Dermis blood vessel endothelial cell (primary cell): ENCODE measurements around the gene CEL. TPM values are rescaled to one million over a fixed set of nuclear protein-coding genes. Genes with fewer than 3 reads are reported as not detected.
"Not testable (repeated sequence)": the region's sequence is repeated elsewhere in the genome, so short reads cannot be mapped to it uniquely, and the experiment has no call there.

Experiments
- DNase-seq: peaks from one replicate; pipeline ENCODE4 v3.0.0; 2010
- total RNA-seq: library from RNA; depleted of rRNA; stranded (reverse); fragments of >200 nt; gene quantifications from 2 replicates; pipeline ENCODE4 v1.2.3, GENCODE V29; 2014

CEL gene
- total RNA-seq: 0.14 and 0.17 TPM in 2 replicates

DNA sequence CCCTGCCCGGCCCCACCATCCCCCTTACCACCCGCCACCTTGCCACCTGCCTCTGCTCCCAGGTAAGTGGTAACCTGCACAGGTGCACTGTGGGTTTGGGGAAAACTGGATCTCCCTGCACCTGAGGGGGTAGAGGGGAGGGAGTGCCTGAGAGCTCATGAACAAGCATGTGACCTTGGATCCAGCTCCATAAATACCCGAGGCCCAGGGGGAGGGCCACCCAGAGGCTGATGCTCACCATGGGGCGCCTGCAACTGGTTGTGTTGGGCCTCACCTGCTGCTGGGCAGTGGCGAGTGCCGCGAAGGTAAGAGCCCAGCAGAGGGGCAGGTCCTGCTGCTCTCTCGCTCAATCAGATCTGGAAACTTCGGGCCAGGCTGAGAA, at the start of gene CEL:
Gene CEL, plus strand, starts transcription at position 218 of the 382 bp plus-strand sequence. Its CDS starts 22 bp downstream, at position 240.
- DNase-seq: not testable (repeated sequence)

DNA sequence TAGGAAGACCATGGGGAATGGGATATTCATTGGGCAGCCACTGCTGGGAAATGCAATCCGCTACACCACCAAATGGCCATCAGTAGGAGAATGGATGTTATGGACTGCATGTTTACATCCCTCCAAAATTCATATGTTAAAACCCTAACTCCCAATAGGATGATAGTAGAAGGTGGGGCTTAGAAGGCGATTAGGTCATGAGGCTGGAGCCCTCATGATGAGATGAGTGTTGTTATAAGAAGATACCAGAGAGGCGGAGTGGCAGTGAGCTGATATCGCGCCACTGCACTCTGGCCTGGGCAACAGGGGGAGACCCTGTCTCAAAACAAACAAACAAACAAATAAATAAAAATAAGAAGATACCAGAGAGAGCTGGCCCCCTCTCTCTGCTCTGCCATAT, 47.1 kb upstream of the CEL start:
- DNase-seq: no peak

DNA sequence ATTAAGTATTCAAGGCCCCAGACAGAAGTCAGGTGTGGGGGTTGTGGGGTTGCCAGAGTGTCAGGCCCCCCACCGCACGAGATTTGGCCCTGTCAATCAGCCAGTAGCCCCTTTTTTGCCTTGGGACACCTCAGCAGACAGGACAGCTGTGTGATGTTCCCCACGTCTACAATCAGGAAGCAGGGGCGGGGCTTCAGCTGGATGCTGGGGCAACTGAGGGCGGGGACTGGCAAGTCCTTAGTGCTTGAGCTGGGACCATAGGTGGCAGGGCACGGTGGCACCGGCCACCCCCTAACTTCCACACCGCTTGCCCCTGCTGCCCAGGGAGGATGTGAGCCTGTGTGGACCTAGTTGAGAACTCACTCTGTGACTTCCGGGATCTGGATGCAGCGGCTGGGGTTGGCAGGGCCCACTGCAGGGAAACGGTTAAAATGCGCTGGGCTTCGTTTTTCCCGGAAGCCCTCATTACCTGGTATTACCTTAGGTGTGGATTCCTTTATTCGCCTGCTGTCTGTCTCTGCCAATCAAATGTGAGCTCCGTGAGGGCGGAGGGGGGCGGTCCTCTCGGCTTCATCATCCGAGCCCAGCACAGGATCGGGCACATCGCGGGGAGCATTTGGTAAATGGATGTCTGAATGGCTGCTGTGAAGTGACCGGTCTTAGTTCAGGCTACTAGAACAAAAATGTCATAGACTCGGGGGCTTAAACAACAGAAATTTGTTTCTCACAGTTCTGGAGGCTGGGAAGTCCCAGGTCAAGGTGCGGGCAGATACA, 38.5 kb upstream of the CEL start:
- peak; percentile 13 for DNase-seq

DNA sequence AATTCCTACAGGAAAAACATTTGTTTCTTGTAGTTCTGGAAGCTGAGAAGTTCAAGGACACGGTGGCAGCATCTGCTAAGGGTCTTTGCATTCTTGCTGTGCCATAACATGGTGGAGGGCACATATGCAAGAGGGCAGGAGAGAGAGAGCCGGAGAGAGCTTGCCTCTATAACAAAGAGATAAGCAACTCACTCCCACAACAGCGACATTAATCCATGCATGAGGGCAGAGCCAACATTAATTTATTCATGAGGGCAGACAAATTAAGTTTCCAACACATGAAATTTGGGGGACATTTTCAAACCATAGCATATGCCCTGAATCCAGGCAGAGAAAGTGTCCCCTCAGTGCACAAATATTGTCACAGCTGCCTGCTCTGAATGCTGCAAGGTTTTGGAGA, 35.4 kb upstream of the CEL start:
- DNase-seq: no peak

DNA sequence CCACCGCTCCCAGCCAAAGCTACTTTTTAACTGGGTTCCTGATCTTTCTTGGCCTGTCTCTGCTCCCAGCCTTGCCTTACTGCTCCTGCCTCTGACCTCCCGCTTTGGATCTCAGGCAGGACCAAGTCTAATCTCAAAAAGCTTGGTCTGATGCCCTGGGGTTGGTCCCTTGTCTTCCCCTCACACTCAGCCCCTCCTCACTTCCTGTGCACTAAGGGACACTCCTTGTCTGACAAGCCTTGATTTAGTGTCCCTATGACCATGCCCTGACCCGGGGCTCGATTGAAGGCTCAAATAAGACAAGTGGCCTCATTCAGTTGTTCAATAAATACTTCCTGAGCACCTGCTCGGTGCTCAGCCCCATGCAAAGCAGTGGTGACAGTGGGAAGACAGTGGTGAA, 34.6 kb upstream of the CEL start:
- no peak for DNase-seq

DNA sequence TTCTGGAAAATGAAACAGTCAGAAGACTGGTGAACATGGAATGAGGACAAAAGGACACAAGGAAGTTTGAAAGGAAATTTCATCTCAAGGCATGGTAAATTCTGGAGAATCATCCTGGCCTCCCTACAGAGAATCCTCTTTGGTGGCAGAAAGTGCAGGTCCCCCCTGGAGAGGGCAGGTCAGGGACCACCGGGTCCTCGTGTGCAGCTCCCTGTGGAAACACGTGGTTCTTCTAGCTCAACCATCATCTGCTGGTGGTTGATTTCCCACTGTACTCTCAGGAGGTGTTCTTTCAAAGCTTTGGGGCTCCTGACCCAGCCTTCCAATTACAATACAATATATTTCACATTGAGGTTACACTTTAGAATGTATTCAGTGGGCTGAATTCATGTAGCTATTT, 33.6 kb upstream of the CEL start:
- DNase-seq: no peak

DNA sequence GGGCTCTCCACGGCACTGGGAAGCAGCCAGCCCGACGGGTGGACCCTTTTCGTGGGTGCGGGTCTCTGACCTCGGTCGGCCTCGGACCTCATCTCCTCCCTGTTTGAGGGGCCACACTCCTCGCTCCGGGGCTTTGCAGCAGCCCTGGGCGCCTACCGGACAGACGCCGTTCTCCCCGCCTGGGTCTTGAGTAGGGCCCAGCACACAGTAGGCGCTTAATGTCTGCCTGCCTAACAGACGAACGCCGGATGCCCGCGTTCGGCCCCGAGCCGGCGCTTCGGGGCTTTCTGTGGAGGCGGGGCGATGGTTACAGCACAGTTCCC, 31.8 kb upstream of the CEL start:
- DNase-seq: no peak

DNA sequence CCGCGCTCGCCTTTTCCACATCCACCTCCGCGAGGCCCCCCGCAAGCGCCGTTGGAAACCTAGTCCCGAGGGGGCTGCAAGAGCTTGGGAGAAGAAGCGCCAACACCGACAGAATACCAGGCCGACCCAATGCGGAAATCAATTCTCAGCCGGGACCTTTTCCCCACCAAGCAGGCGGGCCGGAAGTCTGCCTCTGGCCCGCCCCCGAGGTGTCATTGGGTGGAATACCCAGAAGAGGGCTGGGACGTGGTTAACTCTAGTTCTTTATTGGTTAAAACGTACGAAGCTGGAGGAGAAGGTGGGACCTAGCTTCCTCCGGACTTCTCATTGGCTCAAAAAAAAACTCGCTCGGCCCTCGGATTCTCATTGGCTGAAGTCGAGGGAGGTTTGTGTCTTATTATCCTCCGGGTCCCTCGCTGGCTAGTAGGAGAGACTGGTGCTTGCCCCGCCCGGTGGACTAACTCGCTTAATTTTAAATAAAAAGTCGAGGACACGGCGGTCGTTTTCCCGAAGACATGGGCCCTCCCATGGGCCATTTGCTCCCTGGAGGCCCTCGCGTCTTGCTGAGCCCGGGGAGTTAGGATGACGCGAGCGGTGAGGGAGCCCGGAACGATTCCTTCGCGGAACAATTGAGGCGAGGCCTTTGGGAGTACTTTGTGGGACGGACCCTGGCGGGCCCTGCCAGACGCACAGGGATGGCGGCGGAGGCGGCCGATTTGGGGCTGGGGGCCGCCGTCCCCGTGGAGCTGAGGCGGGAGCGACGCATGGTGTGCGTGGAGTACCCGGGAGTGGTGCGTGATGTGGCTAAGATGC, 31.3 kb upstream of the CEL start, which contains the start of gene GTF3C5:
Gene GTF3C5, plus strand, starts transcription at position 681 of the 813 bp plus-strand sequence. Its CDS starts 15 bp downstream, at position 696.
- peak; percentile 99 for DNase-seq

DNA sequence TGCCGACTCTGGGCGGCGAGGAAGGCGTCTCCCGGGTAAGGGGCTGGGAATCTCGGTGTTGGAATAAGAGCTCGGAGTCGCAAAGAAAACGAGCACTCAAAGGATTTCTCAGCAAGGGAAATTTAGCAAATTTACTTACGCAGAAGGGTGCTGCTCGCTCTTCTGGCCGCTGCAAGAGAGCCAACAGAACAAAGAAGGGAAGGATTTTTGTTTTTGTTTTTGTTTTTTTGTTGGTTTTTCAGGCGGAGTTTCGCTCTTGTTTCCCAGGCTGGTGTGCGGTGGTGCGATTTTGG, 30.7 kb upstream of the CEL start:
- DNase-seq: no peak

DNA sequence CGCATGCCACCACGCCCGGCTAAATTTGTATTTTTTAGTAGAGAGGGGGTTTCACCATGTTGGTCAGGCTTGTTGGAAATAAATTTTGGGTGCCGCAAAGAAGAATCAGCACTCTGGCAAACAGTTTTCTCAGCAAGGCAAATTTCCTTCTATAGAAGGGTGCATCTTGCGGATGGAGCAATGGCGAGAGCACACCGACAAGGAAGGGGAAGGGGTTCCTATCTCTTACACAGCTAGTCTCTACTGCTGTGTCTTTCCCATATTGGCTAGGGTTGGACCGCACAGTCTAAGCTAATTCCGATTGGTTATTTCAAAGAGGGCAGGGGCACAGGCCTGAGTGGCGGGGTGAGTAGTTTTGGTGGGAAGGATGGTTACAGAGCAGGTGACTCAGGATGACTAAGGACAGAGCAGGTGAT, 30.3 kb upstream of the CEL start:
- no peak for DNase-seq

DNA sequence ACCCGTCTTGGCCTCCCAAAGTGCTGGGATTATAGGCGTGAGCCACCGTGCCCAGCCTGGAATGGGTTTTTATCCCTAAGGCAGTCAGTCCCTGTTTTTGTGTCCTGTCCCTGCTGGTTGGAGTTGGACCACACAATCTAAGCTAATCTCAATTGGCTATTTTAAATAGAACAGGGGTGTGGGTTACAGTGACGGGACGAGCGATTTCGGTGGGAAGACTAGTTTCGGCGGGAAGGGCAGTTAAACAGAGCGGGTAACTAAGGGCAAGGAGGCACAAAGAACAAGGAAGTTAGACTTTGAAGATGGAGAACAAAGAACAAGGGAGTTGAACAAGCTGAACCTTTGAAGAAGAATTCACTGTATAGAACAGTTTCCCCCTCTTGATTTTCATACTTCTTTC, 29.6 kb upstream of the CEL start:
- DNase-seq: no peak

DNA sequence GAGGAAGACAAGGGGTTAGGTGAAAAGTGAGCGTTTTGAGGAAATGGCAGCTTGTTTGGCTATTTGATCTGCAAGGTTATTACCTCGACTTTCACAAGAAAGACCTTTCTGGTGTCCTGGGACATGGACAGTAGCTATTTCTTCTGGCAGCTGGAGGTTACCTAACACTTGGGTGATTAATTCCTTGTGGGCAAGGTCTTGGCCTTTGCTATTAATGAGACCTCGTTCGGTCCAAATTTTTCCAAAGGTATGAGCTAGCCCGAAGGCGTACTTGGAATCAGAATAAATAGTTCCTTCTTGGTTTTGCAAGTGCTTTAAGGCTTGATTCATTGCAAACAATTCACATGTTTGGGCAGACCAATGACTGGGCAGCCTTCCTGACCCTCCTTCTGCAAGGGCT, 26.1 kb upstream of the CEL start:
- no peak for DNase-seq

DNA sequence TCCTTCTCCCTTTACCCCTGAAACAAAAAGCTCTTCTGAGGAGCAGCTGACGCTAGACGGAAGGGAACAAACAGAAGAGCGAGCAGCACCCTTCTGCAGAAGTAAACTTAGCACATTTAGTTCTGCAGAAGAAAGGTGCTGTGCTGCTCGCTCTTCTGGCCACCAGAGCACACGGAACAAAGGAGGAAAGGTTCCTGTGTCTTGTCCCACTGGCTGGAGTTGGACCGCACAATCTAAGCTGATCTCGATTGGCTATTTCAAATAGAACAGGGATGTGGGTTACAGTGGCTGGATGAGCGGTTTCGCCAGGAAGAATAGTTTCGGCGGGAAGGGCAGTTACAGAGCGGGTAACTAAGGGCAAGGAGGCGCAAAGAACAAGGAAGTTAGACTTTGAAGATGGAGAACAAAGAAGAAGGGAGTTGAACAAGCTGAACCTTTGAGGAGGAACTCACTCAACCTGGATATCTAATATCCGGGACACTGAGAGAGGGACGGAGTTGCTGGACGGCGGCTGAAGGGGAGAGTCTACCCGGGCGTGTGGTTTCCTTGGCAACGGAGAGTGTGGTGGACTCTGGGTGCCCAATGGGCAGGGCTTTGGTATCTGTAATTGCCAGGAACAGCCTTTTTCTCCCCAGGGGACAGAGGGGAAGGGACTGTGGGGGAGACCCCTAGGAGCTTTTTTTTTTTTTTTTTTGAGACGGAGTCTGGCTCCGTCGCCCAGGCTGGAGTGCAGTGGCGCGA, 23.8 kb upstream of the CEL start:
- DNase-seq: no peak

DNA sequence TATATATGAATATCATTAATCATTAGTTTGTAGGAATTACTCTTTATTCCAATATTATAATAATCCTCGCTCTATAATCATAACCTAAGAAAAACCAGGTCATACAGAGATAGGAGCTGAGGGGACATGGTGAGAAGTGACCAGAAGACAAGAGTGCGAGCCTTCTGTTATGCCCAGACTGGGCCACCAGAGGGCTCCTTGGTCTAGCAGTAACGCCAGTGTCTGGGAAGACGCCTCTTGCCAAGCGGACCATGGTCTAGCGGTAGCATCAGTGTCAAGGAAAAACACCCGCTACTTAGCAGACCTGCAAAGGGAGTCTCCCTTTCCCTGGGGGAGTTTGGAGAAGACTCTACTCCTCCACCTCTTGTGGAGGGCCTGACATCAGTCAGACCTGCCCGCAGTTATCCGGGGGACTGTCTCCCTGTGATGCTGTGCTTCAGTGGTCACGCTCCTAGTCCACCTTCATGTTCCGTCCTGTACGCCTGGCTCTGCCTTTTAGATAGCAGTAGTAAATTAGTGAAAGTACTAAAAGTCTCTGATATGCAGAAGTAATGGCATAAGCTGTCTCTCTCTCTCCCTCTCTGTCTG, 20.8 kb upstream of the CEL start:
- DNase-seq: peak; percentile 59

DNA sequence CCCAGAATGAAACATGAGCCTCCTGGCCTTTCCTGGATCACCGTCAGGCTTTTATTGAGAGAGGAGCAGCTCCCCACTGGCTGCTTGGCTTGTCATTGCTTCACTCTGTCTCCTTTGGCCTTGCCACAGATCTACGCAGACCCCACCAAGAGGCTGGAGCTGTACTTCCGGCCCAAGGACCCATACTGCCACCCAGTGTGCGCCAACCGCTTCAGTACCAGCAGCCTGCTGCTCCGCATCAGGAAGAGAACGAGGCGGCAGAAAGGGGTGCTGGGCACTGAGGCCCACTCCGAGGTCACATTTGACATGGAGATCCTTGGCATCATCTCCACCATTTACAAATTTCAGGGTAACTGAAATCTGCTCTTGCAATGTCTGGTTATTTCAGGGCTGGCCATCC, 19.8 kb upstream of the CEL start:
- DNase-seq: no peak

DNA sequence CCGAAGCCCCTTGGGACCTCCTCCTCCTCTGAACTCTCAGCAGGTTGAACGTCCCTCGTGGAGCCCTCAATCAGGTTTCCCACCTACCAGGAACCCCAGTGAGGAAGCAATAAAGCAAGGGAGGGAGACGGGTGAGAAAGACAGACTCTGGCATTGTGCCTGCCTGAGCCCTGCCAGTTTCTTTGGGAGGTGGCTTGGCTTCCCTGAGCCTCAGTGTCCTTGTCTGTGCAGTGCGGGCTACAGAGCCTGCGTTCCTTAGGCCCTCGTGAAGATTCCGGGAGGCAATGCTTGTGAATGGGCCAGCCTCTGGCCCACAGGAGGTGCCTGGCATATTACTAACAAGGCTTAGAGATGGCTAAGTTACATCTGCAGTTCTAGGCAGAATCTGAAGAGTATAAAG, 19.1 kb upstream of the CEL start:
- no peak for DNase-seq

DNA sequence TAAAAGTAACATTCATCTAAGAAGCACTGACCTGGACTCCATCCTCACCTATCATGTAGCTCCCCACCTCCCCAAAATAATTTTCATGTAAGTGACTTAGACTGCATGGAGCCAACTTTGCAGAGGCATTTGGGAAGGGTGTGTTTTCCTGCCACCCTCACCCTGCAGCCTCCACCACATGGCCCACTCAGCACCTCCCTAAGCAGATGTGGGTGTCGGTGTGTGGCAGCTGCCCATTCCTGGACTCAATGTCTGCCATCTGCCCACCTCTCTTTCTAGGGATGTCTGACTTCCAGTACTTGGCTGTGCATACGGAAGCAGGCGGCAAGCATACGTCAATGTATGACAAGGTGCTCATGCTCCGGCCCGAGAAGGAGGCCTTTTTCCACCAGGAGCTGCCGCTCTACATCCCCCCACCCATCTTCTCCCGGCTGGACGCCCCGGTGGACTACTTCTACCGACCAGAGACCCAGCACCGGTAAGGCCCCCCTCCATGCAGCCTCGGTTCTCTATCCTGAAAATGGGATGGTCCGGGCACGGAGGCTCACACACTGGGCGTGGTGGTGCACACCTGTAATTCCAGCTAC, 18.2 kb upstream of the CEL start:
- no peak for DNase-seq

DNA sequence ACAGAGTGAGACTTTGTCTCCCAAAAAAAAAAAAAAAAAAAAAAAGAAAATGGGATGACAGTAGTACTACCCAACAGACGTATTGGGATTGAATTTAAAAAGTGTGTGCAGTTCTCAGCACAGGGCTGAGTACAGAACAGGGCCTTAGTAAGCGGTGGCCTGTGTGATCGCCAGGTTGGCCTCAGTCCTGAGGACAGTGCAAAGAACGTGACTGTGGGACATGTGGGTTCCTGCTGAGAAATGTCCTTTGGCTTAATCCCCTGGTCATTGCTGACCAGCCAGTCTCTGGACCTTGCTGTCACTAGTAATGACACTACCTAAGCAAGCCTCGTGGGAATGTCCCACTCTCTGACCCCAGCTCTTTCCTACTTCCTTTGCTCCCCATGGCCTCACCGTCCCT, 17.7 kb upstream of the CEL start:
- DNase-seq: no peak

DNA sequence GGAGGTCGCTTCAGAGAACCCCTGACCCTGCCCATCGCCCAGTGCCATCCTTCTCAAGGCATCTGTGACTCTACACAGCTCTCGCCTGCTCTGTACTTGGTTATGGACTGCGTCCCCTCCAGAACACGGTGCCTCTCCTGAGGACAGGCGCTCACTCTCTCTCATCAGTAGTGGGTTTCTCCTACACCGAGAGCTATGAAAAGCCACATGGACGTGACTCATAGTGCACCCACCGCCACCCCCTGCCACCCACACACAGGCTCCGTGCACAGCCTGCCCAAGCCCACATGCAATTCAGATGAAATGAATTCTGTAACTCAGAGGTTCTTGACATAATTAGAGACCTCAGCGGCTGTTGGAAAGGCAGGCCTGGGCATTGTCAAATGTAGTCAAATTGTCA, 17.1 kb upstream of the CEL start:
- DNase-seq: no peak

DNA sequence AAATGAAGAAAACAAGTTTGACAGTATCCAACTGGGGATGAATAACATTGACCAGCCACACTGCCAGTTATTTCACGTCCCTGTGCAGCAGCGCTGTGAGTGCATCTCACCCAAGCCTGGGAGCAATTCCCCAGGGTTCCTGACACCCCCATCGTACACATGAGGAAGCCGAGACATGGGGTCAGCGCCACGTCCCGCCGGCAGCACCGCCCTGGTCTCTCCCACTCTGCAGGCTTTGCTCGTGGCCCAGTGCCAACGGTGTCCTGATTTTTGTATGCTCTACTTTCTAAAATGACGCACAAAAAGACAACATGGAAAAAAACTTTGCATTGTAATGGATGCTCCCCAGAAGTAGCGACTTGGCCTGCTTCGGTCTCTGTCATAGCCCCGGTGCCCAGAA, 16.6 kb upstream of the CEL start:
- no peak for DNase-seq

DNA sequence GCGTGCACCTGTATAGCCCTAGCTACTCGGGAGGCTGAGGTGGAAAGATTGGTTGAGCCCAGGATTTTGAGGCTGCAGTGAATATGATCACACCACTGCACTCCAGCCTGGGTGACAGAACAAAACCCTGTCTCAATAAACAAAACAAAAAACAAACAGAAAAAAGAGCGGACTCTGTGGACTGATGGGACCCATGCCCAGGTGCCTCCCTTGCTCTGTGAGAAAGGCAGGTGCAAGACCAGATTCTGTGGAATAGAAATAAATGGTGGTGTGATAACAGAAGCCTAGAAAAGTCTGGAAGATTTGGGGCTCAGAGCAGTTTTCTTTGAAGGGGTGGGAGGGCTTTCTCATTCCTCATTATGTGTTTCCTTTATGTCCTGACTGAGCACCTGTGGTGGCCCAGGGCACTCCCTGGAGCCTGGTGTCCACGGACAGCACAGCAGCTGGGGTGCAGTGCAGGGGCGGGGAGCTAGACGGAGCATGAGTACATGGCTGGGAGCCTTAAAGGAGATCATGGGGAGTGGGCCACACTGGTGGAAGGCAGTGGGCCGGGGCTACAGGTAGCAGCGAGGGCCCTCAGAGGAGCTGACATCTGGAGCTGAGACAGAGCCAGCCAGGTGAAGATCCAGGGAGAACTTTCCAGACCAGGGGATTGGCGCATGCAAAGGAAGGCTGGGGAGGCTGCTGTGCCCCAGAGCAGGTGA, 15.4 kb upstream of the CEL start:
- no peak for DNase-seq

DNA sequence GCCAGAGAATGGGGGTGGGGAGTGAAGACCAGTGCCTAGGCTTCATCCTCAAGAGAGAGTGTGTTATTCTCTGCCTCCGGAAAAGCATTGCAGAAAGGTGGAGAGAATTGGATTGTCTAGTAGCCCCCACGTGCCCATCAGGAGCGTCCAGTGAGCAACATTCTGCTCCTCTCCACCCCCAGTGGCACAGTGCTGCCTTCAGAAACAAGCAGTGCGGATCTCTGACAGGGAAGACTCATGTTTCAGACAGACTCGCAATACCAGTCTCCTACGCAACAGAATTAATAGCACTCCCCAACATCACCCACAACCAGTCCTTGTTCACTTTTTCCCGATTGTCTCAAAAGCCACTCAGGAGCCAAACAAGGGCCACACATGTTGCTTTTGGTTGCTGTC, 14.9 kb upstream of the CEL start:
- DNase-seq: no peak
